Islet of Langerhans (tissue), 1 donor: ENCODE results near the gene RIT1.

ENCODE experiments used
- FAIRE-seq: peaks from one replicate; lab custom pipeline; 2011; peaks lifted over from hg19 to GRCh38; lab: Jason Lieb, UNC

Gene RIT1

DNA sequence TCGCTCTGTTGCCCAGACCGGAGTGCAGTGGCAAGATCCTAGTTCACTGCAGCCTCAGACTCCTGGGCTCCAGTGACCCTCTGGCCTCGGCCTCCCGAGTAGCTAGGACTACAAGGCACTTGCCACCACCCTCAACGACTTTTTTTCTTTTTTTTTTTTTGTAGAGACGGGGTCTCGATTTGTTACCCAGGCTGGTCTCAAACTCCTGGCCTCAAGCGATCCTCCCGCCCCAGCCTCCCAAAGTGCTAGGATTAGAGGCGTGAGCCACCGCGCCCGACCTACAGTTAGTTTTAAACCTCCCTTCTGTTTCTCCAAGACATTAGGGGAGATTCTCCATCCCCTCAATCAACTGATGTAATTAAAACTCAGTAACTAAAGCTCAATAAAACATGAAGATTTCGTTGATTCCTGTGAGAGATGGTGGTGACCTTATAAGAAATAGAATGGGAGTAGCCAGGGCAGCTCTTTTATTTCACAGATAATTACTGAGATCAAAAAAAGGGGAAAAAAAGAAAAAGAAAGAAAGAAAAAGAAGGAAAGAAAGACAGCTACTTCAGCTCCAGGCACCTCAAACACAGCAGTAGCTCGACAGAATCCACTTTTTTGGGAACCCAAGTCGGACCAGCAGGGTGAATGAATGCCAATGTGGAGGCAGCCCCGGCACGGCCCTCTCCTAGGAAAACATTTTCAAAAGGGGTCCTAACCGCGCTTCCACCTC, 54.7 kb downstream of the RIT1 start:
- FAIRE-seq: no peak

DNA sequence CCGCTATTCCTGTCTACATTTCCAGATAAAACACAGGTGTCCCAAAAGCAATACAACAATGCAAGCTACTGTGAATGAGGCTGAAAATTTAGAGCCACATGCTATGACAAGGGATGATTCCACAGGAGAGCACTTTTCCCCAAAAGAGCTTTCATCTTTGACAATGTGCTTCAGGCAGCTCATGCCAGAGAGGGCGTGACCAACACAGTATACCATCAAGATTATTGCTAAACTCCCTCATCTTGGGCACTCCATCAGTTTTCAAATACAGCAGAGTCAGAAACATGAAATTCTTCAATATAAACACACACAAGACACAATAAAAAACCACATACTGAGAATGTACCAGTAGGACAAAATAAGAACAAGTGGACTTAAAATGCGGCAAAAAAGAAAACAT, 60.8 kb downstream of the RIT1 start:
- FAIRE-seq: no peak

DNA sequence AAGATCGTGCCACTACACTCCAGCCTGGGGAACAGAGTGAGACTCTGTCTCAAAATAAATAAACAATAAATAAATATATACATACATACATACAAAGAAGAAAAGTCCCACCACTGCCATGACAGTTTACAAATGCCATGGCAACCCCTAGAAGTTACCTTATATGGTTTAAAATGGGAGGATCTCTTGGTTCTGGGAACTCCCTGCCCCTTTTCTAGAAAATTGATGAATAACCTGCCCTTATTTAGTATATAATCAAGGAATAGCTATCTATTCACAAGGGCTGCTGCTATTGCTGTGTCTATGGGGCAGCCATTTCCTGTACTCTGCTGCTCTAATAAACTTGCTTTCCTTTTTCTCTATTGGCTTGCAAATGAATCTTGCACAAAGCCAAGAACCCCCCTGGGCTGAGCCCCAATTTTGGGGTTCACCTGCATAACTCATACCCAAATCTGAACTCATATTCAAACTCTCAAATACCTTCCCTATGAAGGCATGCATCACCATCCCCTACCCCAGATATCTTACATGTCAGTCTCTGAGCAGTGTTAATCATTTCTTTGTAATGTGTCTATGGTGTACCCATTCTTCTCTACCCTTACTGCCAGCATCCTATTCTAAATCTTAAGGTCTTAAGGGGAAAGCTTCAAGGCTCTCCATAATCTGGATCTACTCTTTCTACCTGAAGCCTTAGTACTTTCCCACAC, 63.2 kb downstream of the RIT1 start:
- no peak for FAIRE-seq
